IPS-18c (cell line): Measurements from ENCODE around the gene ANGPTL5.

Source experiments
- H3K4me3 ChIP-seq: 2 replicates; pipeline ENCODE4 v1.7.0; 2013; ENCODE audit warnings: low read depth, mild to moderate bottlenecking, low read length, moderate library complexity; ENCODE audit not compliant: insufficient read depth
- H3K9me3 ChIP-seq: one replicate; pipeline ENCODE4 v1.6.1; 2013; ENCODE audit warnings: mild to moderate bottlenecking, low read length, moderate library complexity; ENCODE audit not compliant: control insufficient read depth, insufficient read depth

Gene ANGPTL5

GRCh38 chr11:101913656-101914055 is 2.7 kb downstream of the ANGPTL5 start:
- Histone ChIP-seq H3K9me3 (no peaks in the 10 kb centered on the region), H3K4me3 (no peak overlapping the region)

- no peaks in the 10 kb centered on the region for H3K9me3 ChIP-seq
- no peak overlapping the region for H3K4me3 ChIP-seq
Measured at GRCh38 chr11:101912823-101913284, 3.5 kb downstream of the ANGPTL5 start.

- Histone ChIP-seq H3K9me3 (no peaks in the 10 kb centered on the region), H3K4me3 (no peak overlapping the region)
Measured at GRCh38 chr11:101909087-101909486, 7.2 kb downstream of the ANGPTL5 start.

- Histone ChIP-seq H3K9me3 (no peaks in the 10 kb centered on the region), H3K4me3 (no peak overlapping the region)
Measured at GRCh38 chr11:101907815-101908214, 8.5 kb downstream of the ANGPTL5 start.

GRCh38 chr11:101894505-101894904 is 21.8 kb downstream of the ANGPTL5 start:
- H3K9me3 ChIP-seq, result no peaks in the 10 kb centered on the region

GRCh38 chr11:101889767-101890166 is 26.6 kb downstream of the ANGPTL5 start:
- H3K4me3 ChIP-seq, result no peak overlapping the region
- no peaks in the 10 kb centered on the region for H3K9me3 ChIP-seq

More at GRCh38 chr11:101894505-101894904, 21.8 kb downstream of the ANGPTL5 start:
- H3K4me3 ChIP-seq, result no peak overlapping the region

- H3K9me3 ChIP-seq, result no peaks in the 10 kb centered on the region
- no peak overlapping the region for H3K4me3 ChIP-seq
Measured at GRCh38 chr11:101885631-101886030, 30.7 kb downstream of the ANGPTL5 start.

GRCh38 chr11:101881586-101881985 is 34.7 kb downstream of the ANGPTL5 start:
- Histone ChIP-seq H3K9me3 (no peaks in the 10 kb centered on the region), H3K4me3 (no peak overlapping the region)

GRCh38 chr11:101880222-101880621 is 36.1 kb downstream of the ANGPTL5 start:
- Histone ChIP-seq H3K9me3 (no peaks in the 10 kb centered on the region), H3K4me3 (no peak overlapping the region)

- no peaks in the 10 kb centered on the region for H3K9me3 ChIP-seq
- no peak overlapping the region for H3K4me3 ChIP-seq
Measured at GRCh38 chr11:101872171-101872882, 44.0 kb downstream of the ANGPTL5 start.

- Histone ChIP-seq H3K9me3 (no peaks in the 10 kb centered on the region), H3K4me3 (no peak overlapping the region)
Measured at GRCh38 chr11:101870510-101870909, 45.8 kb downstream of the ANGPTL5 start.

GRCh38 chr11:101867951-101868350 is 48.4 kb downstream of the ANGPTL5 start:
- no peaks in the 10 kb centered on the region for H3K9me3 ChIP-seq
- H3K4me3 ChIP-seq, result no peak overlapping the region

GRCh38 chr11:101866619-101867491 is 49.5 kb downstream of the ANGPTL5 start:
- Histone ChIP-seq H3K9me3 (no peaks in the 10 kb centered on the region), H3K4me3 (no peak overlapping the region)

- no peaks in the 10 kb centered on the region for H3K9me3 ChIP-seq
- H3K4me3 ChIP-seq, result no peak overlapping the region
Measured at GRCh38 chr11:101864098-101864497, 52.2 kb downstream of the ANGPTL5 start.

GRCh38 chr11:101863361-101863760 is 53.0 kb downstream of the ANGPTL5 start:
- no peaks in the 10 kb centered on the region for H3K9me3 ChIP-seq
- H3K4me3 ChIP-seq, result no peak overlapping the region

- no peak overlapping the region for H3K4me3 ChIP-seq
- H3K9me3 ChIP-seq, result no peaks in the 10 kb centered on the region
Measured at GRCh38 chr11:101862391-101863233, 53.7 kb downstream of the ANGPTL5 start.

- no peaks in the 10 kb centered on the region for H3K9me3 ChIP-seq
- no peak overlapping the region for H3K4me3 ChIP-seq
Measured at GRCh38 chr11:101860696-101861427, 55.5 kb downstream of the ANGPTL5 start.
